ENCODE data around the gene GNAS.
"Not testable (repeated sequence)": the region's sequence is repeated elsewhere in the genome, so short reads cannot be mapped to it uniquely, and the experiment has no call there.

The GNAS gene

GRCh38 chr20:58938078-58938477 lies 85.6 kb downstream of the GNAS start:
- no peak for DNase-seq

- no peak for DNase-seq
These were observed 86.0 kb downstream of the GNAS start for GRCh38 chr20:58938541-58938940.

- no peak for DNase-seq
These were observed 89.0 kb downstream of the GNAS start for GRCh38 chr20:58941471-58941870.

- DNase-seq = no peak
These were observed 90.0 kb downstream of the GNAS start for GRCh38 chr20:58942549-58942948.

- DNase-seq = no peak
These were observed 92.1 kb downstream of the GNAS start for GRCh38 chr20:58944610-58945009.

GRCh38 chr20:58945965-58946631 lies 93.6 kb downstream of the GNAS start:
- DNase-seq = no peak

- DNase-seq = not testable (repeated sequence)
These were observed 95.4 kb downstream of the GNAS start for GRCh38 chr20:58947797-58948388.

GRCh38 chr20:58950603-58951002 lies 98.1 kb downstream of the GNAS start:
- DNase-seq = no peak

- no peak for DNase-seq
These were observed 100.5 kb downstream of the GNAS start for GRCh38 chr20:58953050-58953449.

GRCh38 chr20:58956078-58956477 lies 103.6 kb downstream of the GNAS start:
- DNase-seq = no peak

GRCh38 chr20:58959652-58960051 lies 107.1 kb downstream of the GNAS start:
- no peak for DNase-seq

Measured in T-helper 2 cell (primary cell).